ENCODE measurements around the gene THSD7A. TPM values are rescaled to one million over a fixed set of nuclear protein-coding genes. Genes with fewer than 3 reads are reported as not detected.

The THSD7A gene
- total and polyA plus RNA-seq, 2 of the 8 experiments (the other 6 are each of a cell fraction or from before 2014, with no cell fraction given), result 0.44 to 1.2 TPM

DNA sequence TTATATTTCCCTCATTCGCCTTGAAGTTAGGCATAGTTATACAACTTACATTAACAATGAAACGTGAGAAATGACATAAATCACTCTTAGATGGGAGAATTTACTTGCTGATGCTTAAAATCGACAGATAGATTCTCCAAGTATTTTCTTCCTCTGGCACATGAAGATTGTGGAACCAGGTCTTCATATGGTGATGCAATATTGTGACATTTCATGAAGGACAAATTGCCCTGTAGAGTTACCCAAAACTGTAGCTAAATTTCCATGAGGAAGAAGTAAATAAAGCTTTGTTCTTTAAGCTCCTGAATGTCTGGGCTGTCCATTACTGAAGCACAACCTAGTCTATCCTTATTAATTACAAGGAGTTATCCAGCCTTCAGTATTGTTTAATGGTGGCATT is 353.1 kb downstream of the THSD7A start:
- Histone ChIP-seq H3K56ac (replicated peaks; ENCODE audit: insufficient read length, low read depth, low read length) (no peak overlapping the region), H3K9ac (replicated peaks in 1 of 4; ENCODE audit: extremely low read depth in 1 of 4, low read depth in 3 of 4, low read length in 3 of 4) (no peak overlapping the region), H3K14ac (ENCODE audit: insufficient read length) (no peak overlapping the region), H3K9me3 (ENCODE audit: insufficient read depth in 2 of 2, low read depth in 1 of 2, low read length in 1 of 2) (no peaks in the 10 kb centered on the region), H3K4ac (replicated peaks; ENCODE audit: insufficient read length, low read depth, low read length) (no peak overlapping the region), H2BK15ac (ENCODE audit: low read length) (no peak overlapping the region), H4K20me1 (replicated peaks in 1 of 2; ENCODE audit: control insufficient read depth in 1 of 2, insufficient read depth in 2 of 2, low read length in 2 of 2) (no peaks in the 10 kb centered on the region), H3K23ac (ENCODE audit: insufficient read length) (no peak overlapping the region), H4K5ac (ENCODE audit: insufficient read length, low read depth, low read length) (no peak overlapping the region), H3K4me2 (ENCODE audit: insufficient read depth in 1 of 2, low read depth in 2 of 2, low read length in 2 of 2) (no peak overlapping the region), H4K91ac (replicated peaks; ENCODE audit: insufficient read length, low read length) (no peak overlapping the region), H3K79me2 (ENCODE audit: control insufficient read depth in 1 of 2, insufficient read depth in 2 of 2, low read length in 2 of 2) (no peaks in the 10 kb centered on the region), H2AFZ (ENCODE audit: low read length) (no peak overlapping the region), H4K8ac (ENCODE audit: extremely low read depth, insufficient read depth, low read length) (no peak overlapping the region), H3K4me3 (ENCODE audit: extremely low read depth in 1 of 4, insufficient read depth in 2 of 4, low read depth in 3 of 4, low read length in 4 of 4) (no peak overlapping the region), H3K27me3 (replicated peaks in 1 of 4; ENCODE audit: control insufficient read depth in 3 of 4, extremely low read depth in 1 of 4, insufficient read depth in 3 of 4, low read length in 3 of 4) (no peaks in the 10 kb centered on the region), H3K18ac (ENCODE audit: extremely low read depth, low read length) (no peak overlapping the region), H3K79me1 (ENCODE audit: low read depth, low read length) (no peaks in the 10 kb centered on the region), H2BK20ac (ENCODE audit: low read length) (no peak overlapping the region), H2BK12ac (ENCODE audit: low read depth, low read length) (no peak overlapping the region), H2BK120ac (replicated peaks; ENCODE audit: low read depth, low read length) (no peak overlapping the region), H2AK5ac (ENCODE audit: low read depth, low read length) (no peak overlapping the region), H3K23me2 (ENCODE audit: low read depth, low read length) (no peaks in the 10 kb centered on the region), H2BK5ac (ENCODE audit: low read depth, low read length) (no peak overlapping the region), H3K36me3 (ENCODE audit: control insufficient read depth in 2 of 4, insufficient read depth in 4 of 4, low read length in 3 of 4) (no peaks in the 10 kb centered on the region), H3K4me1 (replicated peaks in 1 of 4; ENCODE audit: control insufficient read depth in 3 of 4, insufficient read depth in 4 of 4, low read length in 3 of 4) (no peaks in the 10 kb centered on the region), H3K27ac (ENCODE audit: low read depth, low read length) (no peak overlapping the region)
- no peak for DNase-seq (ENCODE audit: low read depth in 1 of 2, low spot score in 2 of 2)
- POLR2A ChIA-PET (ENCODE audit: partially characterized antibody), result no interaction called here
- CTCF ChIA-PET (ENCODE audit: partially characterized antibody), result no interaction called here
- no peak for FAIRE-seq
- 72% methylated on average over 3 of the region's 3 CpGs; no CpG with 5 or more reads in 1 of the 2 experiments for WGBS, 2 experiments (ENCODE audit: extremely low coverage in 1 of 2, insufficient coverage in 1 of 2, insufficient read length in 1 of 2, insufficient replicate concordance in 2 of 2, low coverage in 1 of 2, low lambda C conversion rate in 2 of 2, missing lambda C conversion rate in 1 of 2)
- TF ChIP-seq TAF1 (IDR thresholded peaks at IDR 0.05; ENCODE audit: low read depth, low read length) (no peak), TCF12 (IDR thresholded peaks at IDR 0.05; ENCODE audit: low read depth, low read length) (no peak), SAP30 (IDR thresholded peaks at IDR 0.05; ENCODE audit: insufficient read depth, insufficient replicate concordance, low read length) (no peak), SIRT6 (IDR thresholded peaks at IDR 0.05; ENCODE audit: low read length) (no peak), CEBPB (IDR thresholded peaks at IDR 0.05; ENCODE audit: low read depth, low read length) (no peak), FOSL1 (IDR thresholded peaks at IDR 0.05; ENCODE audit: insufficient read depth, low read depth, low read length) (no peak), SUZ12 (IDR thresholded peaks at IDR 0.05; ENCODE audit: low read length) (no peak), CHD2 (IDR thresholded peaks at IDR 0.05; ENCODE audit: low read length) (no peak)

Measured in H1 (cell line).